ENCODE results near the gene CASP2.
"Not testable (repeated sequence)": the region's sequence is repeated elsewhere in the genome, so short reads cannot be mapped to it uniquely, and the experiment has no call there.

The CASP2 gene

GRCh38 chr7:143287935-143288826 is at the start of gene CASP2:
Gene CASP2, plus strand, starts transcription at chr7:143288351. Its CDS starts 105 bp downstream, at chr7:143288456.
- DNase-seq = peak; percentile 99

GRCh38 chr7:143239813-143240212 is 48.3 kb upstream of the CASP2 start:
- no peak for DNase-seq

GRCh38 chr7:143240291-143241168 is 47.6 kb upstream of the CASP2 start:
- peak; percentile 8 for DNase-seq

GRCh38 chr7:143242306-143242705 is 45.8 kb upstream of the CASP2 start:
- no peak for DNase-seq

- no peak for DNase-seq
Observed at GRCh38 chr7:143243111-143243510, 45.0 kb upstream of the CASP2 start.

GRCh38 chr7:143243614-143244013 is 44.5 kb upstream of the CASP2 start:
- no peak for DNase-seq

GRCh38 chr7:143244321-143244720 is 43.8 kb upstream of the CASP2 start:
- DNase-seq = no peak

GRCh38 chr7:143245123-143245522 is 43.0 kb upstream of the CASP2 start:
- DNase-seq = no peak

- no peak for DNase-seq
Observed at GRCh38 chr7:143247372-143247771, 40.8 kb upstream of the CASP2 start.

GRCh38 chr7:143248761-143249354 is 39.3 kb upstream of the CASP2 start:
- no peak for DNase-seq

GRCh38 chr7:143250199-143250598 is 38.0 kb upstream of the CASP2 start:
- DNase-seq = no peak

- no peak for DNase-seq
Observed at GRCh38 chr7:143250822-143251221, 37.3 kb upstream of the CASP2 start.

- no peak for DNase-seq
Observed at GRCh38 chr7:143252006-143252405, 36.1 kb upstream of the CASP2 start.

GRCh38 chr7:143255564-143255963 is 32.6 kb upstream of the CASP2 start:
- DNase-seq = no peak

- DNase-seq = no peak
Observed at GRCh38 chr7:143256325-143256724, 31.8 kb upstream of the CASP2 start.

GRCh38 chr7:143256932-143257331 is 31.2 kb upstream of the CASP2 start:
- no peak for DNase-seq

- DNase-seq = no peak
Observed at GRCh38 chr7:143257501-143257900, 30.6 kb upstream of the CASP2 start.

GRCh38 chr7:143258831-143259230 is 29.3 kb upstream of the CASP2 start:
- no peak for DNase-seq

- DNase-seq = no peak
Observed at GRCh38 chr7:143259765-143260164, 28.4 kb upstream of the CASP2 start.

GRCh38 chr7:143261901-143262300 is 26.2 kb upstream of the CASP2 start:
- DNase-seq = no peak

- no peak for DNase-seq
Observed at GRCh38 chr7:143263266-143264195, 24.6 kb upstream of the CASP2 start, which contains the start of gene GSTK1. Gene GSTK1, plus strand, starts transcription at chr7:143263441. Its CDS starts 73 bp downstream, at chr7:143263514.

- not testable (repeated sequence) for DNase-seq
Observed at GRCh38 chr7:143264196-143264568, 24.0 kb upstream of the CASP2 start.

Data from NCI-H1048 (cell line).